SKM-1 treated with dmso at 0.1 percent for 144 hours (cell line): ENCODE data around the gene PRKAG2.
"Not testable (repeated sequence)": the region's sequence is repeated elsewhere in the genome, so short reads cannot be mapped to it uniquely, and the experiment has no call there.

ENCODE experiments used
- DNase-seq: peaks from one replicate; lab custom pipeline; 2025; ENCODE audit not compliant: unreplicated experiment; lab: John Stamatoyannopoulos, UW

PRKAG2 gene

DNA sequence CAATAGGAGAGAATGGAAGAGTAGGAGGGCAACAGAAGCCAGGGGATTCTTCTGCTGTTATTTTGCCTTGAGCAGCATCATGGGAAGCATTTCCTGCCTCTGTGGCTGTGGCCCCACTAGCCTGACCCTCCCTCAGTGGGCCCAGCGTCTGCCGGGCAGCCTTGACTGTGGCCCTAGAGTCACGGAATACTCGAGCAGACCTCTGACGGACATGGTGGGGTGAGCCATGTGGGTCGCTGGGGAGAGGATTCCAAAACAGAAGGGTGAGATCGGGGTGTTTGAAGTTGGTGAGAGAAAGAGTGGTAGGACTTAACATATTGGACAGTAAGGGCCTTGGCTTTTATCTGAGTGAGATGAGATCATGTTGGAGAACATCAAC, 8.3 kb upstream of the PRKAG2 start:
- DNase-seq = no peak

DNA sequence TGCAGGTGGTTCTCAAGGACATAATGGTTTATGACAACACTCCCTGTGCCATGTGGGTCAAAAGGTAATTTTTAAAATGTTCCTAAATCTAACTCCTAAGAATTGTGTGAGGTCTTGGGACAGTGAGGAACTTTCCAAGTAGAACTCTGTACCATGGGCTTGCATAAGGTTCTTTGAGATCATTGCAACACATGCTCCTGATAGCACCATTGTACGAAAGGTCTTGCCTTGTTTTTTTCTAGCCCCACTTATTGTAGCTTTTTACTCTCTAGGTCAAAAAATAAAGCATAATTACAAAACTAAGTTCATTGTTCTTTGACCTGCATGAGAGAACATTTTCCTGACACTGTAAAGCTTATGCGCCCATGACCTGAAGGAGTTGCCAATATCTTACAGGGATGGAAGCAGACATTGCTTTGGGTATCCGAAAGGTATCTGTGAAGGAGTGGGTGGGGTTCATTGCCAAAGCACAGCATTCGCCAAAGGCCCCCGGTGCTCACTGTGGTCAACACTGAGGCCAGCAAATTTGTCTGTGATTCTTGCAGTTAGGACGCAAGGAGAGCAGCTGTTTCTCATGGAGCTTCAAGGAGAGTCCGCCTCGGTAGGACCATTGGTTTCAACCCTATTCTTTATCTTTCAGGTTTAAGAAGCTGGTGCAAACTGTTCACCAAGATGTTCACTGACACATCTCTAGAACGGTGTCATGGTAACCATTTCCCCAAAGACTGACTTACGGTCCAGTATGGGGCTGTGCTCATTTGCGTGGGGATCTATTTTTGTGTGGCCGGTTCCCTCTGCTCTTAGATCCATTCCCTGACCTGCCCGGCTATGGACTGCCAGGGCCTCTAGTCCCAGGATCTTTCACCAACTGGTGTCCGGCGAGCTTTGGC, 7.6 kb upstream of the PRKAG2 start:
- no peak for DNase-seq

DNA sequence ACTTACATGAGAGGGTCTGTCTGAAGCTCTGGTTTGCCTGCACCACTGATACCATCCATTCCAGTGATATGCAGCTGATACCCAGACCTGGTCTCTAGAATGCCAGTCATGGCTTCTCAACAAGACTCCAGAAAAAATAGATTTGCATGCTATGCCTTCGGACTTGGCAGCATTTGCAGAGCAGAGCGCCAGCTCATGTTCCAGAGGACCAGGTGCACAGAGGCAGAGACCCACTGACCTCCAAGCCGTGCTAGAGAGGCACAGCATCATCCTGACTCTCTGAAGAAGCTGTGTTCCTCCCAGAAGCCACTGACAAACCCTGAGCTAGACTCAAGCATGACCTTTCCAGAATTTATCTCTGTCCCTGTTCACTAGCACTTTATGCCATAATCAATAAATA, 6.9 kb upstream of the PRKAG2 start:
- no peak for DNase-seq

DNA sequence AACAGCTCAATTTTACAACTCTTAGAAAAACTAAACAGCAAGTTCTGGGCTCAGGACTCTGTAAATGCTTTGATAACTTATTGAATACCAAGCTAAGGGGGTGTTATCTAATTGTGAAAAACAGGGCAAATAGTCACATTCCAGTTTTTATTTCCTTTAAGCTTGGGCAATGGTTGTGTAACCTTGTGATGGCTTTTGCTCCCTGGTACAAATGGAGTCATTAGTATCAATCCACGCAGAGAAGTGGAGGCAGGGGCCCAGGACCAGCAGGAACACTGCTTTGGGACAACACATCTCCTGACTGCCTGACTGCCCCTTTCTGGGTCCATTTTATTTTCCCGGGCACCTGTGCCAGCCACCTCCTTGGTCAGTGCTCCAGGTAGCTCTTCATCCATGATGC, 5.8 kb upstream of the PRKAG2 start:
- no peak for DNase-seq

DNA sequence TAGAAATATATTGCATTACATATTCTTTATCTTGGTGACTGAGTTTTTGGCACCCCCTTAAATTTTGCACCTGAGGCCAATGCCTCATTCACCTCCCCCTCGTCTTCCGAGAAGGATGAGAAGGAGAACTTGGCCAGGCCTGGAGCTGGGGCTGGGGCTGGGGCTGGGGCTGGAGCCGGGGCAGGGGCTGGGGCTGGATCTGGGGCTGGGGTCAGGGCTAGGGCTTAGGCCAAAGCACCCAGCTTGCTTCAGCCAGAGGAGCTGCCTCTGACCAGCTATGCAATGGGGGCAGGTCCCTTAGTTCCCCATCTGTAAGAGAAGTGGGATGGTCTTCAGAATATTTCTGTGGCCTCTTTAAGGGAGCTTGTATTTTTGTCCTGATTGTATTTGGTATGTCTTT, 3.8 kb upstream of the PRKAG2 start:
- DNase-seq = no peak

DNA sequence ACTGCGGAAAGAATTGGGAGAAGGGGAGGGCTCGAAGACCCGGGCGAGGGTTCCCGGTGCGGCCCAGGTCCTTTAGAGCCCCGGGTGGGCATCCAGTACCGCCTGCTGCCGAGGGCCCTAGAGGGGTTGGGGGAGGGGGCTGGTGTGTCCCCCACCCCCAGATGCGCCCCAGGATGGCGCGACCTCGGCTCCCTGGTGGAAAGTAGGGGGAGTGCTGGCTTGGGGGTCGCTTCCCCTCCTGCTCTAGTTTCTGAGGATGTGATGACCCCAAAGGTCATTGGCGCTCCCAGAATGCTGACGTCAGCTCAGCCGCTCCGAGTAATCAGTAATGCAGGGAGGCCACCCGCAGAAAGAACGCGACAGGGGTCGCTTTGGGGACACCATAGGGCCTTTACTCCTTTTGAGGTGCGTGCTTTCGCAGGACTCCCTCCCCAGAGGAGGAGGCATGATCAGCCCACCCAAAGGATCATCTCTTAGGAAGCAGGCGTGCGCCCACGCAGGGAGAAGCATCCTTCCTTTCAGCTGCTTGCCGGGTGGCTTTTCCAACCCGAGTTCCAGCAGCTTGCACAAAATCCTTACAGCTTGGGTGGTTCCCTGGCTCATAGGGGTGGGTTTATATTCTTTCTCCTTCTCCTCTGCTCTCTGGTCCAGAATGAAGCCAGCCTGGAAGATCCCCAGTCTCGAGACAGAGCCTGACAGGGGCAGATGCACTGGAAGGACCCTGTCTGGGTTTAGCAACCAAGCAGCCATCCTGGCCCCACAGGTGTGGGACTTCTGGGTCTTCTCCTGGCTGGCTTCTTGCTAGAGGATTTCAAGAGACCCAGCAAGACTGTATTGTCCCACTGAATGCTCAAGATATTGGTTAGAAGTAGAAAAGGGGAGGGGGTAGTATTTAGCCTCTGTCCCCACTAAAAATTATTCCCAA, 1.3 kb upstream of the PRKAG2 start:
- DNase-seq = no peak

DNA sequence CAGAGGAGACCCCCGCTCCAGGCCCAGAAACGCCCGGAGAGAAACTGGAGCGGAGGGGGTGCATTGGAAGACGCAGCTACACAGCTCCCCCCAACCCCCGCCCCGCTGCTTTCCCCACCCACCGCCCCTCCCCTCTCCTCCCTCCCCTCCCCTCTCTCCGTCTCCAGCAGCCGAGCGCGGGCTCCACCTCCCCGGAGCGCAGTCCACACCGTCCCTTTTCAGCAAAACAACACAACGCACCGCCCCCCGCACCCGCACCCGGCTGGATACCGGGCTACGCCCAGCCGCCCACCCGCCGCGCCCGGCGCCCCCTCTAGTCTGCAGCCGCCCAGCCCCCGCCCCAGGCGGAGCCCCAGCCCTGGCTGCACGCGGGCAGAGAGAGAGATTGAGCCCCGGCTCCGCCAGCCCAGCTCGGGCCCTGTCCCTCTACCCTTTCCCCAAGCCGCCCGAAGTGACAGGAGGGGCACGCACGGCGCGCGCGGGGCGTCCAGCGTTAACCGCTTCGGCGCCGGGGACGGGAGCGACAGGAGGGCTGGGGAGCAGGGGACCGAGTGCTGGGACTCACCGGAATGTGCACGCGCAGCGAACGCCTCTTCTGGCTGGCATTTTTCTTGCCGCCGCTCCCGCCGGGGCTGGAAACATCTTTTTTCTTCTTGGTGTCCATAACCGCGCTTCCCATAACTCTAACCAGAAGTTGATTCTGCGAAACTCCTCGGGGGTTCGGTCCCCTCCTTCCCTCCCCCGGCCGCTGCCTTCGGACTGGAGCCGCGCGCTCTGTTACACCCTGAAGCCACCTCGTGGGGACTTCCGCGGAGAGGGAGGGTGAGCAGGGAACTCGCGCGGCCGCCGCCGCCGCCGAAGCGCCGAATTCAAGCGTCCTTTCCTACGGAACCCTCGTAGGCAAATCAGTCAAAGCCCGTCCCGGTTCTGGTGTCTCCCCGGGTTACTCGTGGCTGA, 695 bp downstream of the PRKAG2 start:
- peak; percentile 7 for DNase-seq

DNA sequence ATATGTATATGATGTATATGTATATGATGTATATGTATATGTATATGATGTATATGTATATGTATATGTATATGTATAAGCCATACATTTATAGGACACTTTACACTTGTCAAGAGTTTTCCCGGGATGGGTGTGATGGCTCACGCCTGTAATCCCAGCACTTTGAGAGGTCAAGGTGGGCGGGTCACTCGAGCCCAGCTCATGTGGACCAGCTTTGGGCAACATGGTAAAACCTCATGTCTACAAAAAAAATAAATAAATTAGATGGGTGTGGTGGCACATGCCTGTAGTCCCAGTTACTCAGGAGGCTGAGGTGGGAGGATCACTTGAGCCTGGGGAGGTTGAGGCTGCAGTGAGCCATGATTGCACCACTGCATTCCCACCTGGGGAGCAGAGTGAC, 2.4 kb downstream of the PRKAG2 start:
- DNase-seq = not testable (repeated sequence)

DNA sequence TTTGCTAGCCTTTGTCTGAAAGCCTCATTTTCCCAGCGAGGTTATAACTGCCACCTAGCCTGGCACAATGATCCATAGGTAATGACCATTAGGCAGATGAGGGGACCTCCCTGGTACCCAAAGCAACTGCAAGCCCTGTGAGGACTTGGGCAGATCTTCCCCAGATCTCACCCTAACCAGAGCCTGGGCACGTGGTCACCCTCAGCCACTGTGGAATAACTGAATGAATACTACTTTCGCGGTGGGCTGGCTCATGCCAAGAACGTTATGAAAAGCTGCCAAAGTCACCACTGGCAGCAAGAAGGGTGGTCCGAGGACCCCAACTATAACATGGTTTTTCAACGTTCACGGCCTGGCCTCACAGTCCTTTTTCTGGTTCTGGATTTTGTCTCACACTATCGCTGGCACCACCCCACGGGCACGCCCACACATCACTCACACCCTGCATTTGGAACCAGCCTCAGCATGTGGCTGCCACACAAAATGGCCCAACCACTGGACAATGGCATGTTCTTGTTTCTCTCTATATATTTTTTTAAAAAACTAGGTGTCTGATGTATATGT, 3.4 kb downstream of the PRKAG2 start:
- DNase-seq = no peak

DNA sequence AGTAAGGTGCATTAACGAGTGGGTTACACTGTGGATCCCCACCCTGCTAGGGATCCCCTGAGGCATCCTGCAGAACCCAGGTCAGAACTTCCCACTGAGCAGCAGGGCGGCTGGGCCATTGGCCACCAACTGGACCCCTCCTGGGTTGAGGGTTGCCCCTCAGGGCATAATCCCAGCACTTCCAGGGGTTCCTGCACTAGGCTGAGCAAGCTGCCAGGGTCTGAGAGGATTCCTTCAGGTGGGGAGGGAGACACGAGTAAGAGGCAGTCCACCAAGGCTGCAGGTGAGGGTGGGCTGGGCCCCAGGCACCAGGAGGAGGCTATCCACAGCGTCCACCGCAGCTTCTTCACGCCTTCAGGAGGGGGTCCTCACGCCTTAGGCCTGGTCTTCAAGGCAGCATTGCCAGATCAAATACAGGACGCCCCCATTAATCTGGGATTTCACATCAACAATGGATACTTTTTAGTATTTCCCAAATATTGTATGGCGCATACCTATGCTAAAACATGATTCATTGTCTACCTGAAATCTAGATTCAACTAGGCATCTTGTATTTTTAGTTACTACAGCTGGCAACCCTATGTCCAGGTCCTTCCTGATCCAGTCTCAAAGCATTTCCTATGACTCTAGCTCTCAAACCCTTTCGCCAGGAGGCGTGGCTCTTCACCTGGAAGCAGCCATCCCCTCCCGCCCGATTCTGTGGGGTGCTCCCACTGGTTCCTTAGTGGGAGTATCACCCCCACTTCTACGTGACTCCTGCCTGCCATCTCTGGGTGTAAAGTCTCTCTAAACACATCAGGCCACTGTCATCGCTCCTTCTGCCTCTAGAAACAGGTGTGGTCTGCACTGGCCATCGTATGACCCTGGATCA, 4.1 kb downstream of the PRKAG2 start:
- no peak for DNase-seq

DNA sequence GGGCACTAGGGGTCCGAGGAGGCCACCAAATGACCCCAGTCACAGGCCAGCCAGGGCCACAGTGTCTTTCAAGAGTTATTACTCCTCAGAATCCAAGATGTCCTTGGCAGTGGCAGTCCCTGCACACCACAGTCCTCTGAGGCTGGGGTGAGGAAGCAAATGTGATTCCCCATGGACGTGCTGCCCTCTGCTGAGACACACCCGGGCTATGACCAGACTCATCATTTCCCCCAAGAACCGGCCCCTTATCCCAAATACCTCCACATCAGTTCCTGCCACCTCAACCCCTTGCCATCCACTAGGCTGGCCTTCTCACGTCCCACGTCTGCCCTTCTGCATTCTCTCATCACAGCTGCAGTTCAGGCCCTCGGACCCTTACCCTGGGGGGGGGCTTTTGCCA, 5.0 kb downstream of the PRKAG2 start:
- no peak for DNase-seq

DNA sequence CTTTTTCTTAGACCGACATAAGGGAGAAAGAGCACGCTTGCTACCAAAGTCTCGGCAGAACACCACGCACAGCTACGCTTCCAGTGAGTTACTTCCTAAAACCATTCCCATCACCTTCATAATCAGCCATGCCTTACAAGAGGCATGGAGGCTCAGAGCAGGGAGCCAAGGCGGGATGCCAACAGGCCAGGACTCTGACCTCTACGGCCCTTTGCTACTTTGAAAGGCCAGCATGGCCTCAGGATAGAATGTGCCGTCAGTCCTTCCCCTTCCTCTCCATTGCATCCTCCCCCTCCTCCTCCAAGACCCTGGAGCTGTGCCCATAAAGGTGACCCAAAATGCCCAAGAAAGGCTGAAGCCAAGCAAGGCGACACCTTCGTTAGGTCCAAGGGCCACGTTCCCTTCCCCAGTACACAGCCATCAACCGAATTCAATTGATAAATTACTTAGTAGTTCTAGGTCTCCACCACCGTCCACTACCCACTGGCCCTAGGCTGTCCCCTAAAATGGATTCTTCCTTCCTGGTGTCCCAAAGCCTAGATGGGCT, 5.7 kb downstream of the PRKAG2 start:
- no peak for DNase-seq

DNA sequence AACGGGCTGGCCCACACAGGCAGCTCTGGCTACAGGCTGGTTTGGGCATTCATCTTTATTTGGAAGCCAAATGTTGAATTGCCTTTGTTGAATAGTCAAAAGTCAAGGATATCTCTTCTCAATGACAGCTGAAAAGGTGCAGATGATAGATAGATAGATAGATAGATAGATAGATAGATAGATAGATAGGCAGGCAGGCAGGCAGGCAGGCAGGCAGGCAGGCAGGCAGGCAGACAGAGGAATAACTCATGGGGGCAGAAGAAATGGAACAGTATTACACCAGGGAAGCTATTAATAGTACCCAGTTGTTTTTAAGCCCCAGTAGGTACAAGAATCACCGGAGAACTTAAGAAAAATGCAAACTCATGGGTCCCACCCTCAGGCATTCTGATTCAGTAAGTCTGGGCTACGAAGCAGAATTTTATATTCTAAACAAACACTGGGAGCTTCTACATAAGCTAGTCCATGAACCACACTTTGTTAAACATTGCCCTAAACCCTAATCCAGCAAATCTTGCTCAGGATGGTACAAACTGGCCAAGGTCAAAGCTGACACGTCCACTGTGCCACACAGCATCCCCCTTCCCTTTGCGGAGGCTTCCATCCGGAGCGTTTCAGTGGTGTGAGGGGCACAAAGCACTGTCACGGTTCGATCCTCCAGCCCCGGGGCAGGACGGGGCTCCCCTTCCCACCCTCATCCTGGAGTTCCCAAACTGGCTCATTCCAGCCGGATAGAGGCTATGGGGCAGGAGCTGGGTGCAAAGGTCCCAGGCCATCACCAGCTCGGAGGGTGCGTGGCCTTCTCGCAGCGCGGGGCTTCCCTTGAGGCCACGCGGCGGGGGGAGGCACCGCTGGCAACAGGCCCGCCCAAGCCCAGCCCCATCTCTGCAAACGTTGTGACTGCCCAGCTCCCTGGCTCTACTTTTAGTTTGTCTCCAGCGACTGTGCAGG, 6.7 kb downstream of the PRKAG2 start:
- DNase-seq = no peak

DNA sequence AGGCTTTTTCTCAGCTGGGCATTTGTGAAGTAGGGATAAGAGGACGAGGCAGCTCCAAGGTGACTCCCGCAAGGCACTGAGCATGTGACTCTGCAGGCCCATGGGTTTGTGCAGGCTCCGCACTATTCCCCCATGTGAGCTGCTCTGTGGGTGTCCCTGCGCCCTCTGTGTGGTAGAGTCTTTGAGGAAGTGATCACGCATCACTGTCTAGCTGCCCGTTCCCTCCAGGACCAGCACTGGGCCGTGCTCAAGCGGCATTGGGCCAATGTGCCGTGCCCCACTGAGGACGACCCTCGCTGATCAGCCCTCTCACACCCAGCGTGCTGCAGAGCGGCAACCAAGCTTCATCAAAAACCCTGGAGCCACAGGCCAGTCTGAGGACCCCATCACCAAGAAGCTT, 7.5 kb downstream of the PRKAG2 start:
- no peak for DNase-seq

DNA sequence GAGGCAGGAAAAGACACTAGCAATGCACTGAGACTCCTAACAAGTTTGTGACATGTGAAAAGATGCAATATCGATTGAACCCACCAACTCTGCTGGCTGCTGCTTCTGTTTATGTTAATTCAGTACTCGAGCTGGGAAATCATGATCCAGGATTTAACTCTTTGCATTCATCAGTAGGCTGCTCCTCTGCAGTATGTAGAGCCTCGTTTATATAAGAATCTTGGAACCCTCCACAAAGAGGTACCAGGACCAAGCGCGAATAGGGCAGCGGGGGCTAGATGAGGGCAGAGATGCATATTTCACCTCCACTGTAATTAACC, 7.8 kb downstream of the PRKAG2 start:
- DNase-seq = no peak

DNA sequence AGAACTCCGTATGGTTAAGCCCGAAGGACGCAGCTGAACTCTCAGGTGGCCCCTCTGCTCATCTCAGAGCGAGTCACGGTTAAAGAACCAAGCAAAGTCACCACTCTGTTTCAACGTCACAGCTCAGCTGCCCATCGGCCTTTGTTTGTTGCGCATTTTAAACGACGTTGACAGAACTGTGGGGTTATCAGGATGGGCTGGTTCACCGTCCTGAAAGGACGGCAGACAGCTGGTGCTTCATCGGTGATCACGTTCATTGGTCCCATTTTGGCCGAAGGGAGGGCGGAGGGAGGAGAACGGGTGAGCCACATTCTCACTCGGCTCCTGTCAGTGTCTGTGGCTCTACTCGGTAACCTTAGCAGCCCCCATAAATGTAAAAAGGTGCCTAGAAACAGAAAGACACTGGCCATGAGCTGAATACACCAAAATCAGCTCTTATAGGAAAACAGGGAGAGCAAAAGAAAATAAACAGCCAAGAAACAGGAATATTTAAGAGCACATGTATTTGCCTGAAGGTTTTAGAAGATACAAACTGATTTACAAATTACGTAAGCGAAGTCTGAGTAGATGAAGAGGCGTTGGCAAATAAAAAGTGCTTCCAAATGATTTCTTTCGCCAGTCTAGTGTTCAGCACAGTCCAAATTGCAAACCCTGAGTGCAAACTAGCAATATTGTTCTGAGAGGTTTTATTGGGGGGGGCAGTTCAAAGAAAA, 8.4 kb downstream of the PRKAG2 start:
- DNase-seq = no peak

DNA sequence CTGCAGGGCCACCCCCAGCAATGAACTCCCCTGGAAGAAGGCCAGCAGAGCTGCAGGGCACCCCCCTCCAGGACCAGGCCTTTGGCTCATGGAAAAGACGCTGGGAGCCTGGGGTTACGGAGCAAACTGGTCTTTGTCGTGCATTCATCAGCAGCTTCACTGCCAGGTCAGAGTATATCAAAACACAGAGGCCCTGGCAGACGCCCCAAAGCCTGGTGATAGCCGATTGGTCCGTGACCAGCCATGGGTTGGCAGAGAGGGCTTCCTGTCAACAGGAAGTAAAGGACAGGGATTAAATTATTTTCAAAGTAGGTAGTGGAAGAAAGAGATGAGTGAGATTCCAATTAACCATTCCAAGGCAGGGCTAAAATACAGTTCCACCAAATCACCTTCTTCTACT, 9.0 kb downstream of the PRKAG2 start:
- DNase-seq = no peak
